GM12878 (cell line): ENCODE results near the gene NTSR1. TPM values are rescaled to one million over a fixed set of nuclear protein-coding genes. Genes with fewer than 3 reads are reported as not detected.

Experiments used
- ATAC-seq: fragments of 200-7000 bp; cut with Tn5 transposase; 3 replicates; pipeline ENCODE4 v1.9.1; 2020; ENCODE audit warnings: mild to moderate bottlenecking, moderate library complexity
- BruUV-seq: library from RNA; stranded (reverse); fragments of 400-500 nt; replicated peaks from 2 replicates; lab custom pipeline; 2021; lab: Mats Ljungman, UMichigan
- CTCF ChIA-PET: fragments of 300-600 bp; sonication (Branson Sonifier 250); formaldehyde crosslinking; extraction: SDS; loops from one replicate; lab custom pipeline; 2021; ENCODE audit warnings: inconsistent platforms; lab: Yijun Ruan, JAX
- POLR2A ChIA-PET: fragments of 350-600 bp; formaldehyde crosslinking; extraction: SDS; loops from one replicate; lab custom pipeline; 2021; ENCODE audit warnings: inconsistent platforms; lab: Charles Lee
- RAD21 ChIA-PET: fragments of 300-600 bp; sonication (Branson Sonifier 250); formaldehyde crosslinking; loops from one replicate; lab custom pipeline; 2023; ENCODE audit warnings: antibody characterized with exemption; ENCODE audit not compliant: unreplicated experiment; lab: Charles Lee
- SMC1A ChIA-PET: fragments of 300-600 bp; sonication (Branson Sonifier 250); formaldehyde crosslinking; loops from one replicate; lab custom pipeline; 2023; ENCODE audit not compliant: unreplicated experiment, uncharacterized antibody; lab: Charles Lee
- DNase-seq: peaks from one replicate; pipeline ENCODE4 v3.0.0-alpha.2; 2011; ENCODE audit warnings: low read depth, low spot score
- FAIRE-seq: peaks from 3 replicates; lab custom pipeline; 2011; peaks lifted over from hg19 to GRCh38; lab: Jason Lieb, UNC
- H2AFZ ChIP-seq: 2 replicates; pipeline ENCODE4 v1.6.0; 2011; ENCODE audit warnings: low read depth, low read length, control low read depth; ENCODE audit not compliant: control insufficient read depth
- H3K27ac ChIP-seq: 2 replicates; pipeline ENCODE4 v1.5.1; 2011; ENCODE audit warnings: control low read depth; ENCODE audit not compliant: control insufficient read depth, insufficient read depth
- H3K27me3 ChIP-seq, 2 experiments: replicated peaks in 1 of 2; 2 replicates each; pipeline versions ENCODE4 v1.6.0 to v1.6.1; 2011; ENCODE audit warnings: low read length in 1 of 2; ENCODE audit not compliant: control insufficient read depth in 2 of 2, insufficient read depth in 2 of 2
- H3K36me3 ChIP-seq, 2 experiments: 2 replicates each; pipeline ENCODE4 v1.5.1; 2011; ENCODE audit warnings: low read length in 1 of 2; ENCODE audit not compliant: control insufficient read depth in 2 of 2, insufficient read depth in 2 of 2
- H3K4me1 ChIP-seq: 2 replicates; pipeline ENCODE4 v1.6.1; 2011; ENCODE audit warnings: mild to moderate bottlenecking, low read length, moderate library complexity, mixed read lengths; ENCODE audit not compliant: control insufficient read depth, insufficient read depth
- H3K4me2 ChIP-seq: 2 replicates; pipeline ENCODE4 v1.6.0; 2011; ENCODE audit warnings: control low read depth; ENCODE audit not compliant: control insufficient read depth, insufficient read depth
- H3K4me3 ChIP-seq: fragments of 200-600 bp; sonication (generic); 2 replicates; pipeline ENCODE4 v1.5.1; 2016
- H3K79me2 ChIP-seq: 2 replicates; pipeline ENCODE4 v1.6.0; 2011; ENCODE audit warnings: low read length; ENCODE audit not compliant: control insufficient read depth, insufficient read depth
- H3K9ac ChIP-seq: 2 replicates; pipeline ENCODE4 v1.8.0; 2011; ENCODE audit warnings: low read length, control low read depth, mixed read lengths; ENCODE audit not compliant: control insufficient read depth, insufficient read depth
- H3K9me3 ChIP-seq: replicated peaks from 3 replicates; pipeline ENCODE4 v1.5.1; 2011; ENCODE audit warnings: mild to moderate bottlenecking, low read length; ENCODE audit not compliant: control insufficient read depth, insufficient read depth
- H4K20me1 ChIP-seq: 2 replicates; pipeline ENCODE4 v1.6.0; 2011; ENCODE audit not compliant: control insufficient read depth, insufficient read depth
- CEBPB ChIP-seq, 2 experiments: fragments of 150-350 bp in 1 of 2; IDR thresholded peaks; 2 replicates each; pipeline ENCODE4 v1.6.1; 2012 to 2014; ENCODE audit warnings: low read depth in 2 of 2, low read length in 2 of 2, borderline replicate concordance in 1 of 2, inconsistent platforms in 1 of 2
- CREB1 ChIP-seq: IDR thresholded peaks from 2 replicates; pipeline ENCODE4 v1.6.1; 2012; ENCODE audit warnings: low read depth, mild to moderate bottlenecking, inconsistent platforms
- CREM ChIP-seq: IDR thresholded peaks from 2 replicates; pipeline ENCODE4 v1.6.1; 2014; ENCODE audit warnings: antibody characterized with exemption, low read depth
- CTCF ChIP-seq, 3 experiments: IDR thresholded peaks in 2 of 3; conservative IDR thresholded peaks in 1 of 3; 2 replicates each; pipeline ENCODE4 v1.5.1; 2011; ENCODE audit warnings: low read depth in 3 of 3, low read length in 3 of 3, mild to moderate bottlenecking in 3 of 3, control low read depth in 2 of 3, moderate library complexity in 2 of 3, inconsistent platforms in 1 of 3, mixed read lengths in 1 of 3; ENCODE audit not compliant: control insufficient read depth in 2 of 3, insufficient read depth in 1 of 3; ENCODE audit errors: extremely low read depth in 1 of 3
- ETV6 ChIP-seq, 2 experiments: fragments of 450-650 bp in 1 of 2; IDR thresholded peaks in 1 of 2; conservative IDR thresholded peaks in 1 of 2; 2 replicates each; pipeline ENCODE4 v1.6.1; 2014; ENCODE audit warnings: antibody characterized with exemption in 1 of 2, borderline replicate concordance in 1 of 2, low read depth in 1 of 2, mild to moderate bottlenecking in 1 of 2, moderate library complexity in 1 of 2
- IKZF1 ChIP-seq: fragments of 450-650 bp; conservative IDR thresholded peaks from 2 replicates; pipeline ENCODE4 v1.6.1; 2017; ENCODE audit warnings: antibody characterized with exemption, mild to moderate bottlenecking
- KLF5 ChIP-seq: fragments of 450-650 bp; IDR thresholded peaks from 2 replicates; pipeline ENCODE4 v1.6.1; 2014; ENCODE audit warnings: mild to moderate bottlenecking; ENCODE audit not compliant: partially characterized antibody
- LARP7 ChIP-seq: fragments of 450-650 bp; IDR thresholded peaks from 2 replicates; pipeline ENCODE4 v1.6.1; 2017; ENCODE audit warnings: mild to moderate bottlenecking
- MEF2B ChIP-seq: fragments of 450-650 bp; IDR thresholded peaks from 2 replicates; pipeline ENCODE4 v1.6.1; 2018; ENCODE audit warnings: mild to moderate bottlenecking, moderate library complexity; ENCODE audit not compliant: partially characterized antibody, poor library complexity, severe bottlenecking
- RELA ChIP-seq: fragments of 450-650 bp; IDR thresholded peaks from 2 replicates; pipeline ENCODE4 v1.8.0; 2014; ENCODE audit warnings: borderline replicate concordance; ENCODE audit not compliant: partially characterized antibody
- SMARCA5 ChIP-seq: fragments of 450-650 bp; IDR thresholded peaks from 2 replicates; pipeline ENCODE4 v1.6.1; 2017; ENCODE audit warnings: mild to moderate bottlenecking
- SUPT20H ChIP-seq: IDR thresholded peaks from 2 replicates; pipeline ENCODE4 v1.6.1; 2011; ENCODE audit warnings: low read depth, mild to moderate bottlenecking, low read length, moderate library complexity, borderline replicate concordance; ENCODE audit not compliant: control insufficient read depth
- TCF12 ChIP-seq: IDR thresholded peaks from 2 replicates; pipeline ENCODE4 v1.6.1; 2011; ENCODE audit warnings: low read depth, mild to moderate bottlenecking, low read length
- ZNF207 ChIP-seq: fragments of 450-650 bp; IDR thresholded peaks from 2 replicates; pipeline ENCODE4 v1.6.1; 2014; ENCODE audit warnings: antibody characterized with exemption, mild to moderate bottlenecking, borderline replicate concordance
- ZNF592 ChIP-seq: fragments of 450-650 bp; IDR thresholded peaks from 2 replicates; pipeline ENCODE4 v1.6.1; 2017; ENCODE audit warnings: mild to moderate bottlenecking, moderate library complexity
- WGBS: methylation state at CpG from one replicate; pipeline ENCODE4 v1.1.6; 2016; ENCODE audit warnings: low lambda C conversion rate; ENCODE audit not compliant: insufficient replicate concordance, insufficient coverage; ENCODE audit errors: missing lambda C conversion rate; 5-methylcytosine and 5-hydroxymethylcytosine counted together
- in situ Hi-C: fragments of 300-500 bp; cut with MboI; formaldehyde crosslinking; loops from 9 replicates; pipeline ENCODE4 v1.14.3; 2018; ENCODE audit warnings: mixed read lengths
- intact Hi-C: fragments of 100-400 bp; cut with micrococcal nuclease; formaldehyde crosslinking; loops from one replicate; pipeline ENCODE4 v1.14.2; 2022; ENCODE audit not compliant: unreplicated experiment
- polyA plus RNA-seq, 11 experiments: library from polyadenylated mRNA; depleted of rRNA in 4 of 11; unstranded in 6 of 11; stranded (reverse) in 5 of 11; fragments of >200 nt; fragmentation: Nextera tagmentation in 4 of 11; fragmentation: Illumina TruSeq in 1 of 11; extraction: Ambion mirVana in 4 of 11; extraction: Trizol in 1 of 11; gene quantifications; 1 replicate in 1 of 11; 2 replicates in 10 of 11; pipeline versions ENCODE4 v1.2.1 to v1.2.3, GENCODE V29; 2011 to 2016; ENCODE audit warnings: inconsistent platforms in 2 of 11, missing spikeins in 2 of 11, low read depth in 1 of 11
- total RNA-seq, 4 experiments: library from RNA; depleted of rRNA in 3 of 4; stranded (reverse); fragments of >200 nt in 3 of 4; fragmentation: Illumina TruSeq in 1 of 4; extraction: Trizol in 1 of 4; gene quantifications; 2 replicates each; pipeline versions ENCODE4 v1.2.1 to v1.2.3, GENCODE V29; 2013 to 2021

The NTSR1 gene
- total and polyA plus RNA-seq, 10 of the 15 experiments (the other 5 are each of a cell fraction or from before 2014, with no cell fraction given), result not detected

GRCh38 chr20:62791301-62792181, 82.9 kb downstream of the NTSR1 start:
- in situ Hi-C loops (loop anchor here (5.0 to 10.0 kb wide), 3 partner anchors 137 to 289 kb away; no protein-coding TSS in a partner anchor), intact Hi-C loops (loop anchor here (1.0 to 5.0 kb wide), 4 partner anchors 123 to 489 kb away; partner anchors contain the start of genes ADRM1 and CABLES2)
- Histone ChIP-seq H3K27ac (no peak overlapping the region), H3K9me3 (no peaks in the 10 kb centered on the region; the same call in 2 of the 3 replicates), H4K20me1 (no peaks in the 10 kb centered on the region), H3K36me3 (no peaks in the 10 kb centered on the region), H3K4me1 (peaks cover 14% of the 10 kb centered on the region), H2AFZ (no peak overlapping the region), H3K4me2 (0 out of 2 replicates have a peak overlapping the region, but pooled peaks have one; percentile 2), H3K9ac (no peak overlapping the region), H3K79me2 (no peaks in the 10 kb centered on the region), H3K27me3 (peaks cover 1 to 2% of the 10 kb centered on the region in 2 experiments; a peak in 2 of 4 replicates), H3K4me3 (no peak overlapping the region)
- CTCF ChIA-PET, result interaction anchor here (0.6 to 2.7 kb wide), 23 partner anchors 9 to 968 kb away, joined by 3 to 24 read pairs (median 5); no protein-coding TSS in a partner anchor
- DNase-seq, result no peak
- BruUV-seq, result no TSS peak
- WGBS, result 30% methylated on average over 23 of the region's 23 CpGs
- FAIRE-seq, result peak; percentile 96
- SMC1A ChIA-PET, result interaction anchor here (0.9 to 2.0 kb wide), 7 partner anchors 16 to 290 kb away, joined by 3 to 5 read pairs (median 3); no protein-coding TSS in a partner anchor
- RAD21 ChIA-PET, result interaction anchor here (0.7 to 2.1 kb wide), 8 partner anchors 16 to 382 kb away, joined by 3 to 10 read pairs (median 6); no protein-coding TSS in a partner anchor
- POLR2A ChIA-PET, result interaction anchor here (0.7 to 1.5 kb wide), 2 partner anchors 13 to 292 kb away, joined by 4 to 5 read pairs; partner anchors contain the start of gene OGFR
- ATAC-seq, result peak; percentile 44
- TF ChIP-seq CREB1 (0 out of 2 replicates have a peak, but pooled peaks have one; percentile 19), SMARCA5 (peak; percentile 68; the same call in 1 of the 2 replicates), IKZF1 (peak; percentile 56), CEBPB (IDR thresholded peaks at IDR 0.05; ENCODE audit: borderline replicate concordance in 1 of 2, low read depth in 2 of 2, low read length in 2 of 2) (no peak), KLF5 (peak; percentile 36), TCF12 (0 out of 2 replicates have a peak, but pooled peaks have one; percentile 16), RELA (peak; percentile 39), CREM (0 out of 2 replicates have a peak, but pooled peaks have one; percentile 9), ZNF207 (peak; percentile 74; the same call in 1 of the 2 replicates), ZNF592 (peak; percentile 66; the same call in 1 of the 2 replicates), ETV6 (conservative IDR thresholded peaks at IDR 0.05 in 1 of 2, IDR thresholded peaks at IDR 0.05 in 1 of 2; ENCODE audit: borderline replicate concordance in 1 of 2, low read depth in 1 of 2) (peak in 1 of 2 experiments; percentile 31; a peak in 1 of 4 replicates), MEF2B (peak; percentile 14), SUPT20H (no peak), CTCF (IDR thresholded peaks at IDR 0.05 in 2 of 3, conservative IDR thresholded peaks at IDR 0.05 in 1 of 3; ENCODE audit: control insufficient read depth in 2 of 3, extremely low read depth in 1 of 3, insufficient read depth in 1 of 3, low read depth in 3 of 3, low read length in 3 of 3) (peak; percentile 90 to 96 (median 96)), LARP7 (no peak)
